ENCODE measurements around the gene STAB2.

The STAB2 gene

GRCh38 chr12:103586791-103587370, at the start of gene STAB2:
STAB2 (plus strand) TSS chr12:103587273; CDS start chr12:103587477, 204 bp downstream.
- no peak for DNase-seq

GRCh38 chr12:103538397-103538796, 48.7 kb upstream of the STAB2 start:
- no peak for DNase-seq

GRCh38 chr12:103540319-103540718, 46.8 kb upstream of the STAB2 start:
- no peak for DNase-seq

GRCh38 chr12:103542078-103542477, 45.0 kb upstream of the STAB2 start:
- no peak for DNase-seq

- no peak for DNase-seq
These were observed 40.1 kb upstream of the STAB2 start for GRCh38 chr12:103546959-103547358.

- DNase-seq: no peak
These were observed 39.7 kb upstream of the STAB2 start for GRCh38 chr12:103547376-103547775.

- no peak for DNase-seq
These were observed 39.1 kb upstream of the STAB2 start for GRCh38 chr12:103547929-103548328.

GRCh38 chr12:103548622-103549601, 38.2 kb upstream of the STAB2 start:
- DNase-seq: peak; percentile 62

GRCh38 chr12:103556890-103557627, 30.0 kb upstream of the STAB2 start:
- no peak for DNase-seq

GRCh38 chr12:103557628-103558010, 29.5 kb upstream of the STAB2 start:
- no peak for DNase-seq

- no peak for DNase-seq
These were observed 28.2 kb upstream of the STAB2 start for GRCh38 chr12:103558879-103559278.

- DNase-seq: no peak
These were observed 26.4 kb upstream of the STAB2 start for GRCh38 chr12:103560604-103561101.

GRCh38 chr12:103561174-103561573, 25.9 kb upstream of the STAB2 start:
- no peak for DNase-seq

GRCh38 chr12:103566398-103566797, 20.7 kb upstream of the STAB2 start:
- no peak for DNase-seq

- DNase-seq: no peak
These were observed 17.8 kb upstream of the STAB2 start for GRCh38 chr12:103569278-103569677.

- no peak for DNase-seq
These were observed 15.8 kb upstream of the STAB2 start for GRCh38 chr12:103571286-103571685.

GRCh38 chr12:103572312-103573045, 14.6 kb upstream of the STAB2 start:
- no peak for DNase-seq

GRCh38 chr12:103573185-103573584, 13.9 kb upstream of the STAB2 start:
- DNase-seq: no peak

GRCh38 chr12:103578926-103579325, 8.1 kb upstream of the STAB2 start:
- no peak for DNase-seq

GRCh38 chr12:103580026-103580425, 7.0 kb upstream of the STAB2 start:
- no peak for DNase-seq

- DNase-seq: no peak
These were observed 4.1 kb upstream of the STAB2 start for GRCh38 chr12:103583008-103583407.

- no peak for DNase-seq
These were observed 941 bp upstream of the STAB2 start for GRCh38 chr12:103586132-103586531.

GRCh38 chr12:103588680-103589079, 1.6 kb downstream of the STAB2 start:
- DNase-seq: no peak

All from activated naive CD4-positive, alpha-beta T cell treated with Interleukin-2 at 50 U/mL for 16 hours (primary cell).